HUDEP-2 (cell line): ENCODE data around the gene SLIRP.
"Not testable (repeated sequence)": the region's sequence is repeated elsewhere in the genome, so short reads cannot be mapped to it uniquely, and the experiment has no call there.

Experiments used
- DNase-seq, 76 experiments: peaks; one replicate each; lab custom pipeline; 2025; ENCODE audit not compliant: unreplicated experiment in 76 of 76; lab: John Stamatoyannopoulos, UW

The SLIRP gene

DNA sequence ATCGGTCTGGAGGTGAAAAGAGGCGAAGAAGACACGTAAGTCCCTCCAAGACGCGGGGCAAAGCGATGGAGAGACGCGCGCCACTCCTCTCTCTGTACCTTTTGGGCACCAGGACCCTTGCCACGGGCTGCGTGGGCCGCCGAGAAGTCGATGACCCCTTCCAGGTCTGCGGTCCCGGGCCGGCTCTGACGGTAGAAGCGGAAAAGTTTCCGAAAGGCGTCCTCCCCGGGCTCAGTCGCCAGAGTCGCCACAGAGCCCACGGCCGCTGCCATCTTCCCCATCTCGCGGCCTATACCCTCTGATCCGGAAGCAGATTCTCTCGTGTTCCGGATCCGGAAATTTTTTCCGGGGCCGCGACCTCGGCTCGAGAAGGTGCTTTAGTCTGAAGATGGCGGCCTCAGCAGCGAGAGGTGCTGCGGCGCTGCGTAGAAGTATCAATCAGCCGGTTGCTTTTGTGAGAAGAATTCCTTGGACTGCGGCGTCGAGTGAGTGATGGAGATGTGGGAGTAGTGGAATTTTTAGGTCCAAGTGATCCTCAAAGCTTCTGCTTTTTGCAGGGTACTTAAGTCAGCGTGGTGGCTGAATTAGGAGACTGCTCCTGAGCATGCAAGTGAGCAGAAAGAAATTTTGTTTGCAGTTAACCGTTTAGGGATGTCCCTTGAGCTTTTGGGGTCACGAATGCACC lies at the start of gene SLIRP, which contains the start of gene ALKBH1:
Gene SLIRP, plus strand, starts transcription at position 380 of the 685 bp plus-strand sequence. Its CDS starts 9 bp downstream, at position 389.
Gene ALKBH1, minus strand, starts transcription at position 300 of the 685 bp plus-strand sequence. Its CDS starts 19 bp downstream, at position 281.
- peak in 75 of 76 experiments; percentile 13 to 85 (median 69) for DNase-seq

DNA sequence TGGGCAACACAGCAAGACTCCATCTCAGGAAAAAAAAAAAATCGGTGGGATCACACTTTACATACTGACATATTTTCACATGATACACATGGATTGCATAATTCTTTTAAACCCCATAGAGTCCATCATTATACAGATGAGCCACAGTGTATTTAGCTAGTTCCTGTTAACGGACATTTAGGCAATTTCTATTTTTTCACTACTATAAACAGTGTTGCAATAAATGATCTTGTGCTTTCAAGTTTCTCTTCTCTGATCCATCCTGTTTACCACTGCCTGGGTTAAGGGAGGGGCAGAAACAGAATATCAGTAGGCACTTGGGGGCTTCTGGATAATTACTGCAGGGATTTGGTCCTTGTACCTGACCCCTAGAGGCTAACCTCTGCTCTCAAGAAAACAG lies 48.1 kb upstream of the SLIRP start:
- DNase-seq: no peak

DNA sequence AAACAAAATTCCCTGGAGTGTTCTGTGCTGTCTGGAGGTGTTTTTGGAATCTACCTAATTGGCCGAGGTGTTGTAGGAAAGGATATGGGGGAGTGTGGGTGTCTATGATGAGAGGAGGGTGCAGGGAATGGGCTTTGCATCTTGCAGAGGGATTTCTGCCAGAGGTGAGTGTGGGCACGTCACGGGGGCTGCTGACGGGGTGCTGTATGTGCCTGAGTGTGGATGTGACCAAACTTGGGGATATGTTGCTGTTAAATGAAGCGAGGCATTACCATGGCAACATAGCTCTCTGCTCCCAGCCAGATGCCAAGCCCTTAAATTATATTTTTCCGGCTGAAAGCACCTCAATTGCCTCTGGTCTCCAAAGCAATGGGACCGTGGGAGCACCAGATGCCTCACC lies 47.1 kb upstream of the SLIRP start:
- no peak for DNase-seq

DNA sequence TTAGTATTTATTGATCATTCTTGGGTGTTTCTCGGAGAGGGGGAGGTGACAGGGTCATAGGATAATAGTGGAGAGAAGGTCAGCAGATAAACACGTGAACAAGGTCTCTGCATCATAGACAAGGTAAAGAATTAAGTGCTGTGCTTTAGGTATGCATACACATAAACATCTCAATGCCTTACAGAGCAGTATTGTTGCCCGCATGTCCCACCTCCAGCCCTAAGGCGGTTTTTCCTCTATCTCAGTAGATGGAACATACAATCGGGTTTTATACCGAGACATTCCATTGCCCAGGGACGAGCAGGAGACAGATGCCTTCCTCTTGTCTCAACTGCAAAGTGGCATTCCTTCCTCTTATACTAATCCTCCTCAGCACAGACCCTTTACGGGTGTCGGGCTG lies 46.3 kb upstream of the SLIRP start:
- not testable (repeated sequence) for DNase-seq

DNA sequence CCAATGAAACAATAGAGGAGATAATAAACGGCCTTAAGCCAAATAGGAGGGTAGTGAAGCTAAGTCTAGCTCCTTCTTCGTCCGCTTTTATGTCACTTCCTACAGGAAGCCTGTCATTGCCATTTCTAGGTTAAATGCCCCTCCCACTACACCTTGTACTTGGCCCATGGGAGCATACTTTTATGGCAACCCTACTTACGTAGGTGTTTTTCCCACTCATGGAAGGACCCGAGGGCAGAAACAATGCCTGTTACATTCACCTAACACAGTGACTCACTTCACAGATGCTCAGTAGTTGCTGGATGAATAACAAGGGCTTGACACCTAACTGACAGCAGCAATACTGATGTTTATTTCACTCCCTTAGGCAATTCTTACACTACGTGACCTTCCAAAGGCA lies 44.6 kb upstream of the SLIRP start:
- DNase-seq: no peak

DNA sequence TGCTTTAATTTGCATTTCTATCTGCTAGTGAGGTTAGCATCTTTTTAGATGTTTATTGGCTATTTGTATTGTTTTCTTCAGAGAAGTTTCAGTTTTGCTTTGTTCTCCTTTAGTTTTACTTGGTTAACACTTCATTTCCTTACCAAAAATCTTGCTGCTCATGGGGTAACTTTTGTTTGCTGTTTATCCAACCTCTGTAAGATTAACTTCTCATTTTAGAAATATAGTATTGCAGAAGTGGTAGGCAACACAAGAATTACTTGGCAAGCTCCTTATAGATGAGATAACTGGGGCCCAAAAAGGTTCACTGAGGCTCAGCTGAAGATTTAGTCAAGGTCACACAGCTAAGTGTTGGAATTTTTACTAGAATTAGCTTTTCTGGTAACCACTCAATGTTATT lies 40.6 kb upstream of the SLIRP start:
- DNase-seq: no peak

DNA sequence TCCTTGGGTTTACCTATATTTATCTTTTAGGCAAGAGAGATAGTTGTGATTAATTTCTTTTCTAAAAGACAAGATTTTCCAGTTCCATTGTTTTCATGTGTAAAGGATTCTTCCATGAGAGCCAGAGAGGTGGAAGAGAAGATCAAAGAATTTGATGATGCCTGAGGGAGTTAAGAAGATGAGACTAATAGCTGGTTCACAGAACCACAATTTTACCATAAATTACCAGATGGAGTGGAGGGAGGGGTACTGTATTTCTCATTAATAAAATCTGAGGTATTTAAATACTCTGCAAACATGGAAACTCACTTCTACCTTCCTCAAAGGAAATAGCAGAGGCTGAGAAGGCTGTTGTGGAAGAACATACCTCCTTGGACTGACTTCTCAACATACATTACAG lies 34.7 kb upstream of the SLIRP start:
- no peak for DNase-seq

DNA sequence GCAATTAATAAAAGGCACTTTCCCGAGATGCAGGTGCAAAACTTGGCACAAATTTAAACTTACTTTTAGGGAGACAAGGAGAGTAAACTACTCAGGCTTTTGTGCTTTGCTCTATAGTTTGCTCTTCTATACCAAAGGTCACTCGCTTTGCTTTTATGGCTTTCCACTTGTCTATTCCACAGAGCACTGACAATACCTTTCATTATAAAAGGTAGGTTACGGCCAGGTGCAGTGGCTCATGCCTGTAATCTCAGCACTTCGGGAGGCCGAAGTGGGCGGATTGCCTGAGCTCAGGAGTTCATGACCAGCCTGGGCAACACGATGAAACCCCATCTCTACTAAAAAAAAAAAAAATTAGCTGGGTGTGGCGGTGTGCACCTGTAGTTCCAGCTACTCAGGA lies 33.0 kb upstream of the SLIRP start:
- no peak for DNase-seq

DNA sequence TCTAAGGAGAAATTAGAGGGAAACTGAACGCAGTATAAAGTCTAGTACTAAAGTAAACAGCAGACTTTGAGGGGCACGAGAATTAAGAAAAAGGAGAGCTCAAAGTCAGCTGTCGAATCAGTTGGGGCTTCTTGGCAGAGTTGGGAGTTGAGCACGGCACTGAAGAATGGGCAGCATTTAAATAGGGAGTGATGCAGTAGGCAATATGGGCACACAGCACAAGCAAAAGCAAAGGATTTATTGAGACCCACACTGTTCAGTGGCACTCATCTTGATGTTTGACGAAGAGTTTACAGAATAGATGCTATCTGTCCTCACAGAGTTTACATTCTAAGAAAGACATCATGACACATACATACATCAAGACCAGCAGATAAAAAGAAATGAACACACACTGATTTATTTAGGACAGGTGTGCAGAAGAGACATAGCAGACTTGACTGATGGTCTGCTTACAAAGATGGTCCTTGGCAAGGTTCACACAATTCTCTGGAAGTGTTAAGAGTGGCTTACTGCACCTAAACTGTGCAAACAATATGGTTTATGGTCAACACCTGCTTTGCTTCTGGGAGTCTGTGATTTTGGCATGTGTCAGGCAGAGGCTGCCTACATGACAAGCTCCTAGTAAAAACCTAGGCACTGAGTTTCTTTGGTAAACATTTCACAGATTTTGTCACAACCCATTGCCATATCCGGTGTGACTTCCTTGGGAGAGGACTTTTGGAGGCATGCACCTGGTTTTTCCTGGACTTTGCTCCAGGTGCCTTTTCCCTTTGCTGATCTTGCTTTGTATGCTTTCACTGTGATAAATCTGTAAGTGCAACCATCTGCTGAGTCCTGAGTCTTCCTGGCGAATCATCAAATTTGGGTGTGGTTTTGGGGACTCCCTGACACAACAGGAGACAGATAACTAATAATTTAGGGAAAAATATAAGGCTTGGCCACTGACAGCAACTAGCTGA lies 26.4 kb upstream of the SLIRP start:
- DNase-seq: peak in 5 of 76 experiments; percentile 3 to 16 (median 7)

DNA sequence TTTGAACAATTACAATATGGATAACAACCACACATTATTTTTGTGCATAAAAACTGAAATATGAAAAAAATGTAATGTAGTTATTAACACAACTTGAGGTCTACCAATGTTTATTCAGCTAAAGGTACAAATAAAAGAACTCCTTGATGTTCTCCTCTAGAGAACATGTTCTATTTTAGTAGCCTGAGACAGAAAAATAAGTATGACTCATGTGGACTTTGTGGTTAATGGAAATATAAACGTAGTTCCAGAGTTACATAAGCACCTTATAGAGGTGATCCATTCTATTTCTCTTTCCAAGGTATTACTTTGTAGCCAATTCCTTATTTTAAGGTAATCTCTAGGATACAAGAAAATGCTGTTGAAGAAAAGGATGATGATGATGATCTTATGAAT lies 25.7 kb upstream of the SLIRP start:
- DNase-seq: no peak

DNA sequence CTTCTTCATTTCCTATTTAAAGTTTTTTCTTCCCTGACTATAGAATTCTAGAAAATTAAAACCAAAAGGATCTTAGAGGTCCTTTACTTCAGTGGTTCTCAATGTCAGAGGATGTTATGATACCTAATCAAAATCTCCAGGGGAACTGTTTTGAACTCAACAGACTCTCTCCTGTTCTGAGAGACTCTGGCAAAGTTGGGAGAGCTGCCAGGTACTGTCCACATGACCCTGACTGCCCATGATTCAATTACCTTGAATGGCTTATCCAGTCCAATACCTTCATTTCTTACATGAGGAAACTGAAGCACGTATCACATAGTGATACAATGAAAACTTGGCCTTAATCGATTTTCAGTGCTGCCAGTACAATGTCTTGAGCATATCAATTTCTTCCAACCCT lies 16.6 kb upstream of the SLIRP start:
- DNase-seq: peak in 4 of 76 experiments; percentile 3 to 28 (median 12)

DNA sequence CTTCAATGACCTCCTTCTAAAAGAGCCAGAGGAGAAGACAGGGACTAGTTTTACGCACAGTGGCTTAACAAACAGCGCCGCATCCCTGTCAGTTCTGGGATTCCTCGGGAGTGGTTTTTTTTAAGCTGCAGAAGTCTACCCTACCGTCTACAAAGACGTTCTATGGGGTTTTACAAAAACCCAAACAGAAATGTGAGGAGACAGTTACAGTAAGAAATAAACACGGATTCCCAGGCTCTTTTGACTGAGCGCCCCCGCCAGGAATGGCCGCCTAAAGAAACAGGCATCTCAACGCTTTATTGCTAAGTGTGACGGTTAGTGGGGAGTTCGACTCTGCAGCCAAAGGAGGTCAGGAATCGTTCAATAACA lies 564 bp upstream of the SLIRP start:
- peak in 14 of 76 experiments; percentile 4 to 42 (median 13) for DNase-seq

DNA sequence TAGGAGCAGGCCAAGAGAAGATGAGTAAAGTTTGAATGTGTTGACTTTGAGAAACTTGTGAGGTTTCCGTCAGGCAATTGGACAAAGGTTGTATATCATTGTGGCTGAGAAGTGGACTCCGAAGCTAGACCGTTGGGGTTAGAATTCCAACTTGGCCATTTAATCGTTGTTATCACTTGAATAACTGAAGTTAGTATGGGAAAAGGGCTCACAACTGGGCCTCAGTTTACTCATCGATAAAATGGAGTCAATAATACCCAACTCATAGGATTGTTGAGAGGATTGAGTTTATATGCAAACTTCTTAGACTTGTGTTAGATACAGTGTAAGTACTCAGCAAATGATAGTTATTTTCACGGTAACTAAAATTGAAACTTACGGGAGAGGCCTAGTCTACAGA lies 846 bp downstream of the SLIRP start:
- no peak for DNase-seq

DNA sequence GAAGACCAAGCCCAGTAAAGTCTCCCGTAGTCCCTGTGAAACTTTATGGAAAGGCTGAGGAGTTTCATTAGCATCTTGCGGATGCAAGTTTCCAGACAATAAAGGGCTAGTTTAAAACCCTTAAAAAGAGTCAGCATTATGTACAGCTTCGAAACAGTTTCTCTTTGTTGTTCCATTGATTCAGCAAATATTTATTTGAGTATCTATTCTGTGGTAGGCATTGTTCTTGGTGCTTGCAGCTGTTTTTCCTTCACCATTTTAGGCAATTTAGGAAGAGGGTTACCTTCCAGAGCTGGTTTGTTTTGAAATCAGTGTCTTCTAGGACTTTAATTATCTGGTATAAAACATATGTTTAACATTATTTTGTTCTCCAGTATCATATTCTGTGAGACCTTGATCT lies 1.5 kb downstream of the SLIRP start:
- no peak for DNase-seq

DNA sequence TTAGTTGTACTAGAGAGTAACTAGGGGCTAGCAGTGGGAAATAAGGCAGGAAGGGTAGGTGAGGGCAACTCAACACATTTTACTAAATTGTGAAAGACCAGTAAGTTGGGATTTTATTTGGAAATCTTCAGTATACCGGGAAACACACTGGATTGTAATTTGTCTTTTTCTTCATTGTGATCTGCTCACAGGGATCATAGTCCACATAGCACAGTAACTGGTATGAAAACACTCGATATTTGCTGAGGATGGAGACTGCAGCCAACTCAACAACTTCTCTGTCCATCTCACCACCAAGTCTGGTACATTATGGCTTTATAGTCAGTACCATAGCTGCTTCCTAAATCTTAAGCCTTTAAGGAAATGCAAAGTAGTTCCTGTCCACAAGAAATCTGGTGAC lies 2.5 kb downstream of the SLIRP start:
- DNase-seq: no peak

DNA sequence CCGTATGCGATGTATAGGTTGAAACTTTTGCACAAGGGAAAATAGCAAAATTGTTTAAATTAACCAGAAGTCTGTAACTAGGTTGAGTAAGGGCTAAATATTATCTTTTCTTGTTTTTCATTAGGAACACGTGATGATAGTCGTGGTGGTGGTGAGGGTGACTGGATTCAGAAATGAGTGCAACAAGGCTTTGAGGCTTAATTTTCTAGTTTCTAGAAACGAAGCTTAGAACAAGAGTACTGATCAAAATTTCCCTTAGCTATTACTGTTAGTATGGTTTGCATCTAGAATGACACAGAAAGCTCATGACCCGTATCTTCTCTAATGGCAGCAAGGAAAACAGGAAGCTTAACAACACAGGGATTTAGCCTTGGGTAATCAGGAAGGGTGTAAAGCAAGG lies 7.0 kb downstream of the SLIRP start:
- DNase-seq: no peak

DNA sequence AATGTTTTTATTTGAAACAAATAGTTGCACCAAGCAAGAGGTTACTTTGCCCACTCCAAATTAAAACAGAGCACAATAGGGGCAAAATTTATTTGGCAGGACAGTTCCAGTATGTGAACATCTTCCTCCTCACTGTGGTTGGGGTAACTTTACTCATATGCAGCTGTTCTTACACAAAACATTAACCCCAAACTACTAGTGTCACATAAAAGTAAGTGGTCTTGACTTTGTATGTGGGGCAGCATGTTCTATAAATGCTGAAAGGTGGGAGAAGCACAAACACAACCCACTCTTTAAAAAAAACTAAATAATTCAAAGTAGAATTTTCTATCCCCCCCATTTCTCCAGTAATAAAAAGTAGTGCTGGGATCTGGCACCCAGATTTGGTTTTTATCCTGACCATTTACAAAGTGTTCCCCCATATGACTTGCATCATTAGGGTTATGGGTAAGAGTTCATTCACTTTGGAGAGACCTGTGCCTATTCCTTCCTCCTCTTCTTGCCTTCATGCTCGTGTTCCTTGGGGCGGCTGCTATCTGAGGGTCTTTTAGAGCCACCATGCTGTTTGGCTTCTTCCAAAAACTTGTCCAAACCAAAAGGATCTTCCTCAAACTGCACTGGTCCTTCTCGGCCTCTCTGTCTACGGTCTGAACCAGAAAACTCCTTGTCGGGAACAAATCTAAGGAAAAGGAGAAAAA lies 9.9 kb downstream of the SLIRP start:
- DNase-seq: no peak

DNA sequence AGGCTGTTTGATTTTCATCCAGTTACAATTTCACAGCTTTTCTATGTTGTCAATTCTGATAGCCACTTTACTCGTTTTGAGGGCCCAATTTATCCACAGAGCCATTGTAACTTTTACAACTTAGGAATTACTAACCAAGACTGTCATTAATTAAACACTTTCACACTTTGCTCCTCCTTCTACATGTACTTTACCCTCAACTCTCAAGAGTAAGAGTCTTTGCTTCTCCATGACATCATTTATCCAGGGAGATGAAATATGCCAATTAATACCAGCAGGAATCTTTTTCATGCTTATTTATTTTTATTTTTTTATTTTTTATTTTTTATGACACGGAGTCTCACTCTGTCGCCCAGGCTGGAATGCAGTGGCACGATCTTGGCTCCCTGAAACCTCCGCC lies 13.5 kb downstream of the SLIRP start:
- DNase-seq: no peak

DNA sequence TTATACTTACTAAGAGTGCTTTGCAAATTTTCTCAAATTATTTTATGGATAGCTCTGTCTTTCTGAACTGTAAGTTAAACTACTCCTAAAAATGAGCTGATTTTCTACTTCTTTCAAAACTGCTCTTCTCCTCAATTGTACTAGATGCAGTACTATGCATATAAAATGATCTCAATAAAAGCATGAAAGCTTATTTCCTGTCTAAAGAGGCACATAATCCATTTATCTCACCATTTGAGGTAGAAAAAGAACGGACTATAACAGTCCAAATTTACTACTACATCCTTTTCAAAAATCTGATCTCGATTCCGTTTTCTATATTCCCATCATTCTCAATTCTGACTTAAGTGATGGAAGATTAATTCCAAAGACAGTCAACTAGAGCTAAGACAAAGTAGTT lies 14.4 kb downstream of the SLIRP start:
- DNase-seq: no peak

DNA sequence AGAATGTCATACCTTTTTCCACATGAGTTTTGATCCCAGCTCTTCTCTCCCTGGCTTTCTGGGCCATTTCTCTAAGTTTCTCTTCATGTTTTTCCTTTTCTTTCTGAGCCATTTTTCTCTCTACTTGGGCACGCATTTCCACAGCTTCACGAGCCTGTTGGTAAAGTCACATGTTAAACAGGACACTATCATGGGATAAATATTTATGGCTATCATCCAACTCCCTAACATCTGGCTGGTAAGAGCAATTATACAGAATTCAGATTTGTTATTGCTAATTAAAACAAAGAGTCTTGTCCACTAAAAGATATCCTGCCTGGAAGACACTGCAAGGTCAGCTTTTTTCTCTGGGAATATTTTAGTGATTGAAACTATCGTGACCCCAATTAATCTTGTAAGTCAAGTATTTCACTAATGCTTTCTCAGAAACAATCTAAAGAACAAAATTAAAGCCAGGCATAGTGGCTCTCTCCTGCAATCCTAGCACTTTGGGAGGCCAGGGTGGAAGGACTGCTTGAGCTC lies 23.1 kb downstream of the SLIRP start:
- no peak for DNase-seq
